BJ (cell line): Measurements from ENCODE around the gene KCNQ5. TPM values are rescaled to one million over a fixed set of nuclear protein-coding genes. Genes with fewer than 3 reads are reported as not detected.

Source experiments
- CTCF ChIA-PET: fragments of 350-600 bp; formaldehyde crosslinking; extraction: SDS; loops from one replicate; lab custom pipeline; 2021; ENCODE audit warnings: antibody characterized with exemption, inconsistent platforms; lab: Yijun Ruan, JAX
- POLR2A ChIA-PET: fragments of 300-600 bp; sonication (Branson Sonifier 250); formaldehyde crosslinking; extraction: SDS; loops from one replicate; lab custom pipeline; 2021; ENCODE audit warnings: antibody characterized with exemption; lab: Charles Lee
- DNase-seq: peaks from one replicate; pipeline ENCODE4 v3.0.0-alpha.2; 2011; ENCODE audit warnings: low read depth
- H3K27me3 ChIP-seq: 2 replicates; pipeline ENCODE4 v1.6.0; 2011; ENCODE audit warnings: low read length; ENCODE audit not compliant: control insufficient read depth, insufficient read depth
- H3K36me3 ChIP-seq: 2 replicates; pipeline ENCODE4 v1.5.1; 2011; ENCODE audit warnings: low read length; ENCODE audit not compliant: control insufficient read depth, insufficient read depth
- H3K4me3 ChIP-seq: 2 replicates; pipeline ENCODE4 v1.5.1; 2011; ENCODE audit warnings: low read depth, mild to moderate bottlenecking, control low read depth, low read length
- CTCF ChIP-seq: IDR thresholded peaks from 2 replicates; pipeline ENCODE4 v1.5.1; 2011; ENCODE audit warnings: low read depth, mild to moderate bottlenecking, control low read depth, inconsistent platforms, low read length, moderate library complexity; ENCODE audit not compliant: insufficient read depth
- polyA plus RNA-seq: library from polyadenylated mRNA; depleted of rRNA; stranded (reverse); fragments of >200 nt; gene quantifications from 2 replicates; pipeline ENCODE4 v1.2.3, GENCODE V29; 2011

Gene KCNQ5
- polyA plus RNA-seq, 1 experiment: 1.4 TPM

DNA sequence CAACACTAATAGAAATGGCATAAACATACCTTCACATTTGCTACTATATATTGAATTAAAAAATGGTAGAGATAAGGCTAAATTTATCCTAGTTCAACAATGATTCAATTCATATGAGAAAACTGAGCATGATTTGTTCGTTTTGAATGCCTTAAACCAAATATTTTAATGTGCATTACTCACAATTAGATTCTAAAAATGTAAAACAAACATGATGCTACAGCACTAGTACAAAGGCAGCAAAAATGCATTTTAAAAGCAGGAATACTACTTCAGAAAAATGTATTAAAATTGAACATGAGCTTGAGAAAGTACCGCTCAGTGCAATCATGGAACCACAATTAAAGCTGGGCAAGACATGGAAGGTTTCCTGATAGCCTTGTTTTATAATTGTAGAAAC lies 195.3 kb downstream of the KCNQ5 start:
- ChIA-PET CTCF (no interaction called here), POLR2A (no interaction called here)
- no peak for TF ChIP-seq CTCF
- Histone ChIP-seq H3K4me3 (no peak overlapping the region), H3K27me3 (no peaks in the 10 kb centered on the region), H3K36me3 (no peaks in the 10 kb centered on the region)
- DNase-seq: no peak

DNA sequence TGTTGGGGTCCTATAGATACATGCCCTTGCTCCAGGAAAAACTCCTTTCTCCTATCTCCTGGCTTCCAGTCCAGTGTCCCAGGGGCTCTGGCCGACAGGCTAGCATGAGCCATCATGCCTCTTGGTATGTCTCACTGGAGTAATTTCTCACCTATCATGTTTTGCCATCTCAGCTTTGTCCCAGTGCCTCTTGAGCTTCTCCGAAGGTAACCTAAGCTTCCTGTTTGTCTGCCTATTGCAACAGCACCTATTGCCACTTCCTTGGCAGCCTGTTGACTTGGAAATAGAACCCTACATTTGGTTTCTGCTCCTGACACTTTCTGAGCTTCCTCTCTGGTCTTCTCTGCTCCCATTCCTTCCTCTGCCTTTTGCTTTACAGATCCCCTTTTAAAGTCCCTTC lies 197.7 kb downstream of the KCNQ5 start:
- no peak for TF ChIP-seq CTCF
- ChIA-PET POLR2A (no interaction called here), CTCF (interaction anchor here (1.0 kb wide), 1 partner anchor 47 kb away, joined by 3 read pairs; no protein-coding TSS in a partner anchor)
- H3K27me3 ChIP-seq: no peaks in the 10 kb centered on the region
- H3K36me3 ChIP-seq: no peaks in the 10 kb centered on the region
- DNase-seq: no peak
- no peak overlapping the region for H3K4me3 ChIP-seq

DNA sequence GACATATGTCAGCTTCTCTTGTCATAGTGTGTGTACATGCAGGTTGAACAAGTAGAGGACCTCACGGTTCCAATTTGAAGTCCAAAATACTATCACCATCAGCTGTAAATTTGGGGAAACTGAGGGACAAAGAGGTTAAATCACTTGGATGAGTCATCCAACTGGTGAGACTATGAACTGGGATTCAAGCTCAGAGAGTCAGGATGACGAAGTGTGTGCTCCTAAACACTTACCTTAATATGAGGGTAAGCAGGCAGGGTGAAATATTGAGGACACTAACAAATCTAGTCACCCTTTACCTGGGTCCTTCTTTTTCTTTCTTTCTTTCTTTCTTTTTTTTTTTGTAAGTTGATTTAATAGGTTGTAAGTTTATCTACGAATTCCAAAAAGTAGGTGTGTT lies 198.3 kb downstream of the KCNQ5 start:
- POLR2A ChIA-PET: no interaction called here

DNA sequence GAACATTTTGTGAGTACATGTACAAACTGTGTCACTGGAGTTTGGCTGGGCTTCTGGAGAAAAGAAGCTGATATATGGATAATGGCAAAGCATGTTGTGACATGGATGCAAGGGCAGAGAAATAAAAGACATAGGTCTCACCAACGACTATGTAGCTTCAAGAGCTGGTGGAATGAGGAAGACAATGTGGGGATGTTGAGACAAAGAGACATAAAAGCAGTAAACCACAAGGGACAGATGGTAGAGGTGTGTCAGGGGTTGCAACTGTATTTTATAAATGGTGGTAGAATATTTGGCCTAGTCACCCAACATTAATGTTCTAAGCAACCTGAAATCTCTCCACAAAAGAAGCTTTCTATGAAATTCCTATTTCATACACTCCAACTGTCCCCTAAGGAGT lies 199.0 kb downstream of the KCNQ5 start:
- POLR2A ChIA-PET: no interaction called here
- no peaks in the 10 kb centered on the region for H3K36me3 ChIP-seq
- no peak for TF ChIP-seq CTCF
- CTCF ChIA-PET: no interaction called here
- H3K27me3 ChIP-seq: no peaks in the 10 kb centered on the region
- H3K4me3 ChIP-seq: no peak overlapping the region
- no peak for DNase-seq

More for the DNA sequence above, 198.3 kb downstream of the KCNQ5 start:
- no peak for DNase-seq
- no peak for TF ChIP-seq CTCF
- Histone ChIP-seq H3K36me3 (no peaks in the 10 kb centered on the region), H3K27me3 (no peaks in the 10 kb centered on the region), H3K4me3 (no peak overlapping the region)
- CTCF ChIA-PET: no interaction called here

GRCh38 chr6:72822023-72822422 lies 200.2 kb downstream of the KCNQ5 start:
- ChIA-PET CTCF (no interaction called here), POLR2A (no interaction called here)
- Histone ChIP-seq H3K27me3 (no peaks in the 10 kb centered on the region), H3K36me3 (no peaks in the 10 kb centered on the region), H3K4me3 (no peak overlapping the region)
- DNase-seq: no peak
- no peak for TF ChIP-seq CTCF
